CD4-positive, alpha-beta T cell (primary cell): ENCODE data around the gene C1QA. TPM values are rescaled to one million over a fixed set of nuclear protein-coding genes. Genes with fewer than 3 reads are reported as not detected.

Experiments used
- ATAC-seq: fragments of 200-7000 bp; cut with Tn5 transposase; one replicate; pipeline ENCODE4 v1.10.0; 2022; ENCODE audit warnings: mild to moderate bottlenecking; ENCODE audit not compliant: poor library complexity
- CTCF ChIA-PET: fragments of 350-600 bp; sonication (Branson Sonifier 250); formaldehyde crosslinking; loops from one replicate; lab custom pipeline; 2021; ENCODE audit warnings: antibody characterized with exemption, inconsistent platforms; lab: Charles Lee
- POLR2A ChIA-PET: fragments of 350-600 bp; sonication (Branson Sonifier 250); formaldehyde crosslinking; loops from one replicate; lab custom pipeline; 2021; ENCODE audit warnings: antibody characterized with exemption, inconsistent platforms; lab: Charles Lee
- DNase-seq, 14 experiments: peaks; one replicate each; pipeline ENCODE4 v3.0.0-alpha.2; 2013 to 2020; ENCODE audit warnings: mixed read lengths in 2 of 14
- H3K27ac ChIP-seq, 2 donors: one replicate each; pipeline versions ENCODE4 v1.5.1 to v1.7.0; 2013; ENCODE audit warnings: low read length in 2 of 2, low read depth in 1 of 2, mild to moderate bottlenecking in 1 of 2
- H3K27me3 ChIP-seq, 2 experiments: 1 replicate in 1 of 2; 2 replicates in 1 of 2; pipeline versions ENCODE4 v1.6.1 to v1.7.0; 2013; ENCODE audit warnings: low read length in 2 of 2, control low read depth in 1 of 2, mild to moderate bottlenecking in 1 of 2, moderate library complexity in 1 of 2; ENCODE audit not compliant: insufficient read depth in 2 of 2, control insufficient read depth in 1 of 2
- H3K36me3 ChIP-seq: one replicate; pipeline ENCODE4 v1.6.1; 2013; ENCODE audit warnings: low read length, control low read depth; ENCODE audit not compliant: insufficient read depth
- H3K4me1 ChIP-seq: one replicate; pipeline ENCODE4 v1.6.1; 2013; ENCODE audit warnings: low read length, control low read depth; ENCODE audit not compliant: insufficient read depth
- H3K4me3 ChIP-seq: one replicate; pipeline ENCODE4 v1.5.1; 2013; ENCODE audit warnings: mild to moderate bottlenecking, low read length, moderate library complexity
- H3K9me3 ChIP-seq, 2 experiments: 1 replicate in 1 of 2; 2 replicates in 1 of 2; pipeline versions ENCODE4 v1.6.1 to v1.7.0; 2013; ENCODE audit warnings: low read length in 2 of 2, mild to moderate bottlenecking in 2 of 2, control low read depth in 1 of 2, moderate library complexity in 1 of 2; ENCODE audit not compliant: control insufficient read depth in 1 of 2, insufficient read depth in 1 of 2
- H3K27ac Mint-ChIP-seq: one replicate; pipeline ENCODE4 v1.8.0; 2020; ENCODE audit warnings: mixed read lengths
- H3K27me3 Mint-ChIP-seq: one replicate; pipeline ENCODE4 v1.8.0; 2021; ENCODE audit warnings: mixed read lengths
- H3K36me3 Mint-ChIP-seq: one replicate; pipeline ENCODE4 v1.8.0; 2021; ENCODE audit warnings: low read depth, mixed read lengths
- H3K4me1 Mint-ChIP-seq: one replicate; pipeline ENCODE4 v1.8.0; 2021; ENCODE audit warnings: low read depth, mixed read lengths
- H3K4me3 Mint-ChIP-seq: one replicate; pipeline ENCODE4 v1.8.0; 2020; ENCODE audit warnings: mild to moderate bottlenecking, mixed read lengths
- H3K9me3 Mint-ChIP-seq: one replicate; pipeline ENCODE4 v1.8.0; 2020; ENCODE audit warnings: mixed read lengths
- CTCF ChIP-seq: fragments of 200-600 bp; IDR thresholded peaks from one replicate; pipeline ENCODE4 v1.8.0; 2022; ENCODE audit warnings: antibody characterized with exemption, mild to moderate bottlenecking
- intact Hi-C, 2 experiments: fragments of 100-400 bp; cut with DNase I in 1 of 2; cut with micrococcal nuclease in 1 of 2; formaldehyde crosslinking; loops; one replicate each; pipeline versions ENCODE4 v1.15.1 to v1.9.0; 2023 to 2025; cut with DNase I, micrococcal nuclease
- microRNA-seq: library from miRNA; unstranded; fragments of <30 nt; microRNA quantifications from one replicate; pipeline ENCODE4 v1.2.0, GENCODE V29; 2021; ENCODE audit warnings: borderline microRNAs expressed, borderline replicate concordance
- total RNA-seq, 174 experiments: library from RNA in 2 of 174; stranded (reverse) in 2 of 174; gene quantifications; one replicate each; pipeline ENCODE4 v1.2.3 and lab custom pipeline; 2021 to 2026

The C1QA gene
- total RNA-seq, 2 experiments from 2014 or later, result not detected

- no peak overlapping the region for H3K27ac Mint-ChIP-seq
- DNase-seq, result no peak
- no peak for TF ChIP-seq CTCF
- Histone ChIP-seq H3K4me1 (no peaks in the 10 kb centered on the region), H3K27ac (no peak overlapping the region), H3K9me3 (no peaks in the 10 kb centered on the region), H3K27me3 (peaks cover 4% of the 10 kb centered on the region in 2 experiments), H3K36me3 (no peaks in the 10 kb centered on the region), H3K4me3 (no peak overlapping the region)
- no peak for ATAC-seq
- H3K36me3 Mint-ChIP-seq, result no peaks in the 10 kb centered on the region
- ChIA-PET POLR2A (no interaction called here), CTCF (no interaction called here)
- peaks cover 38% of the 10 kb centered on the region for H3K27me3 Mint-ChIP-seq
- intact Hi-C loops, result no loop called here
- H3K4me1 Mint-ChIP-seq, result no peaks in the 10 kb centered on the region
- no peak overlapping the region for H3K4me3 Mint-ChIP-seq
- no peaks in the 10 kb centered on the region for H3K9me3 Mint-ChIP-seq
Observed at GRCh38 chr1:22688466-22688865, 52.0 kb downstream of the C1QA start.

Small RNAs within 50 kb of the gene (microRNA-seq; reads per million reads assigned to microRNA genes)
- gene MIR6127, result not detected

Other genes starting within 250 kb of the C1QA start
- 10 to 100 TPM; 28.4 to 30.6 TPM for gene ZBTB40, start 184.8 kb upstream of the C1QA start, total RNA-seq
- gene EPHA8, start 73.1 kb upstream of the C1QA start, total RNA-seq, result not detected
- not detected for gene C1QC, start 7.0 kb downstream of the C1QA start, total RNA-seq
- gene C1QB, start 16.6 kb downstream of the C1QA start, total RNA-seq, result not detected
- gene EPHB2, start 74.2 kb downstream of the C1QA start, total RNA-seq, result under 1 TPM in 1 of 2 experiments, not detected in 1; 0.08 TPM